Common myeloid progenitor, CD34-positive (primary cell): ENCODE data around the gene DCXR.
A peak's percentile ranks its signal among the peaks of the same experiment; 100 is the strongest.

Experiments
- CTCF ChIA-PET: fragments of 350-600 bp; sonication (Branson Sonifier 250); formaldehyde crosslinking; loops from one replicate; lab custom pipeline; 2021; ENCODE audit warnings: antibody characterized with exemption; lab: Charles Lee
- POLR2A ChIA-PET: fragments of 350-600 bp; sonication (Branson Sonifier 250); formaldehyde crosslinking; loops from one replicate; lab custom pipeline; 2021; ENCODE audit warnings: antibody characterized with exemption; lab: Charles Lee
- DNase-seq, 3 donors: peaks; one replicate each; pipeline versions ENCODE4 v3.0.0 to v3.0.0-alpha.2; 2013
- H3K27ac ChIP-seq, 2 experiments: 1 replicate in 1 of 2; 2 replicates in 1 of 2; pipeline ENCODE4 v1.7.0; 2013; ENCODE audit warnings: inconsistent platforms in 2 of 2, low read length in 2 of 2, mild to moderate bottlenecking in 2 of 2, low read depth in 1 of 2, moderate library complexity in 1 of 2; ENCODE audit not compliant: severe bottlenecking in 2 of 2, insufficient read depth in 1 of 2, poor library complexity in 1 of 2
- H3K27me3 ChIP-seq, 5 experiments: replicated peaks in 2 of 5; 1 replicate in 3 of 5; 2 replicates in 2 of 5; pipeline versions ENCODE4 v1.6.1 to v1.7.0; 2013; ENCODE audit warnings: low read length in 4 of 5, mild to moderate bottlenecking in 2 of 5, moderate library complexity in 2 of 5, inconsistent platforms in 1 of 5; ENCODE audit not compliant: insufficient read depth in 5 of 5, control insufficient read depth in 4 of 5
- H3K36me3 ChIP-seq, 4 experiments: 1 replicate in 2 of 4; 2 replicates in 2 of 4; pipeline versions ENCODE4 v1.6.1 to v1.7.0; 2013; ENCODE audit warnings: low read length in 3 of 4, control low read depth in 1 of 4, mild to moderate bottlenecking in 1 of 4; ENCODE audit not compliant: control insufficient read depth in 4 of 4, insufficient read depth in 4 of 4
- H3K4me1 ChIP-seq, 4 experiments: 1 replicate in 3 of 4; 2 replicates in 1 of 4; pipeline versions ENCODE4 v1.6.1 to v1.7.1; 2013; ENCODE audit warnings: low read length in 3 of 4, mild to moderate bottlenecking in 3 of 4, control low read depth in 1 of 4, inconsistent platforms in 1 of 4, moderate library complexity in 1 of 4; ENCODE audit not compliant: control insufficient read depth in 4 of 4, insufficient read depth in 4 of 4; ENCODE audit errors: control extremely low read depth in 1 of 4
- H3K4me3 ChIP-seq, 7 experiments: 1 replicate in 4 of 7; 2 replicates in 3 of 7; pipeline versions ENCODE4 v1.5.1 to v1.7.0; 2013; ENCODE audit warnings: mild to moderate bottlenecking in 7 of 7, low read length in 6 of 7, moderate library complexity in 6 of 7, inconsistent platforms in 2 of 7, low read depth in 2 of 7, control low read depth in 1 of 7; ENCODE audit not compliant: insufficient read depth in 4 of 7, control insufficient read depth in 1 of 7; ENCODE audit errors: extremely low read depth in 1 of 7
- H3K9me3 ChIP-seq, 5 experiments: 1 replicate in 4 of 5; 2 replicates in 1 of 5; pipeline versions ENCODE4 v1.6.1 to v1.7.1; 2013; ENCODE audit warnings: low read length in 4 of 5, mild to moderate bottlenecking in 2 of 5, inconsistent platforms in 1 of 5, low read depth in 1 of 5, moderate library complexity in 1 of 5; ENCODE audit not compliant: control insufficient read depth in 4 of 5, insufficient read depth in 2 of 5; ENCODE audit errors: control extremely low read depth in 1 of 5
- WGBS: methylation state at CpG from one replicate; pipeline ENCODE4 v1.1.5; 2013; ENCODE audit not compliant: insufficient coverage; 5-methylcytosine and 5-hydroxymethylcytosine counted together

The DCXR gene

DNA sequence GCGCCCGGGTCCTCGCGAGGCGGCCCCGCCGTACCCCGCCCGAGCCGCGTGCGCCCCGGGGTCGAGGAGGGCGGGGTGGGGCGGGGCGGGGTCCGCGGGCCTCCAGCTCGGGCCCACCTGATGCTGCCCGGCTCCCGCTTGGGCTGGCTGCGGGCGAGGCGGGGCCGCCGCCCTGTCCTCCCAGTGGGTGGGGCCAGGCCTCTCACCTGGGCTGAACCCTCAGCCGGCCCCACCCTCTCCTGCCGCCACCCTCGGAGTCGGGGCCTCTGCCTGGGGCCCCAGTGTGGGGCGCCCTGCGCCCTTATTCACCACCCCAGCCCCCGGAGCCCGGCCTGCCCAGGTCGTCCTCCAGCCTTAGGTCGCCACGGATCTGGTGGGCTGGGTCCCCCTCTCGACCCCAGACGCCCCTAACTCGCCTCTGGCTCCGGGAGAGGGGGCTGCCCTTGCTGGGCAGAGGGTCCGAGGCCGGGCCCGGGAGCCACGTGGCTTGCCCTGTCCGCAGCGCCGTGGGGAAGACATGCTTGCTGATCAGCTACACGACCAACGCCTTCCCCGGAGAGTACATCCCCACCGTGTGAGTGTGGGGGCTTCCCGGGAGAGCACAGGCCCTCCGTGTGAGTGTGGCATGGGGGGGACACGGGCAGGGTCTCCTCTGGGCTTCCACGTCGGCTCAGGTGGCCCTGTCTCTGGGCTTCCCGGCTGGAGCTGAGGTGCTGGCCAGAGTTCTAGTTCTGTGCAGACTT, 5.4 kb downstream of the DCXR start:
- 10% methylated on average over 46 of the region's 59 CpGs for WGBS
- Histone ChIP-seq H3K4me1 (peaks cover 0 to 36% (median 31%) of the 10 kb centered on the region in 4 experiments), H3K9me3 (no peaks in the 10 kb centered on the region), H3K27ac (peak overlapping the region in 1 of 2 experiments; percentile 25), H3K36me3 (peaks cover 0 to 27% (median 5%) of the 10 kb centered on the region in 4 experiments), H3K4me3 (peak overlapping the region in 6 of 7 experiments; percentile 13 to 69 (median 62)), H3K27me3 (no peaks in the 10 kb centered on the region)
- ChIA-PET POLR2A (interaction anchor here (1.3 kb wide), 1 partner anchor 105 kb away, joined by 3 read pairs; the partner anchor contains the start of gene MAFG), CTCF (interaction anchor here (0.9 kb wide), 1 partner anchor 32 kb away, joined by 3 read pairs; no protein-coding TSS in a partner anchor)
- DNase-seq = peak in 1 of 3 donors; percentile 13

GRCh38 chr17:82031303-82031884, 6.1 kb downstream of the DCXR start, which contains the start of gene RAC3:
TSS of gene RAC3 (plus strand) at chr17:82031678. CDS start at chr17:82031762, 84 bp downstream.
- Histone ChIP-seq H3K9me3 (no peaks in the 10 kb centered on the region), H3K27me3 (no peaks in the 10 kb centered on the region), H3K27ac (peak within 1 kb of the TSS in 1 of 2 experiments; percentile 25), H3K4me1 (peaks cover 0 to 35% (median 24%) of the 10 kb centered on the region in 4 experiments), H3K36me3 (peaks cover 0 to 27% (median 6%) of the 10 kb centered on the region in 4 experiments), H3K4me3 (peak within 1 kb of the TSS; percentile 45 to 79 (median 65))
- WGBS = 0% methylated on average over 35 of the region's 96 CpGs
- POLR2A ChIA-PET = interaction anchor here (1.3 kb wide), 1 partner anchor 104 kb away, joined by 3 read pairs; the partner anchor contains the start of gene MAFG
- CTCF ChIA-PET = interaction anchor here (1.1 to 2.3 kb wide), 2 partner anchors 10 to 87 kb away, joined by 3 to 7 read pairs; no protein-coding TSS in a partner anchor
- DNase-seq = peak in 2 of 3 donors; percentile 46 to 50

DNA sequence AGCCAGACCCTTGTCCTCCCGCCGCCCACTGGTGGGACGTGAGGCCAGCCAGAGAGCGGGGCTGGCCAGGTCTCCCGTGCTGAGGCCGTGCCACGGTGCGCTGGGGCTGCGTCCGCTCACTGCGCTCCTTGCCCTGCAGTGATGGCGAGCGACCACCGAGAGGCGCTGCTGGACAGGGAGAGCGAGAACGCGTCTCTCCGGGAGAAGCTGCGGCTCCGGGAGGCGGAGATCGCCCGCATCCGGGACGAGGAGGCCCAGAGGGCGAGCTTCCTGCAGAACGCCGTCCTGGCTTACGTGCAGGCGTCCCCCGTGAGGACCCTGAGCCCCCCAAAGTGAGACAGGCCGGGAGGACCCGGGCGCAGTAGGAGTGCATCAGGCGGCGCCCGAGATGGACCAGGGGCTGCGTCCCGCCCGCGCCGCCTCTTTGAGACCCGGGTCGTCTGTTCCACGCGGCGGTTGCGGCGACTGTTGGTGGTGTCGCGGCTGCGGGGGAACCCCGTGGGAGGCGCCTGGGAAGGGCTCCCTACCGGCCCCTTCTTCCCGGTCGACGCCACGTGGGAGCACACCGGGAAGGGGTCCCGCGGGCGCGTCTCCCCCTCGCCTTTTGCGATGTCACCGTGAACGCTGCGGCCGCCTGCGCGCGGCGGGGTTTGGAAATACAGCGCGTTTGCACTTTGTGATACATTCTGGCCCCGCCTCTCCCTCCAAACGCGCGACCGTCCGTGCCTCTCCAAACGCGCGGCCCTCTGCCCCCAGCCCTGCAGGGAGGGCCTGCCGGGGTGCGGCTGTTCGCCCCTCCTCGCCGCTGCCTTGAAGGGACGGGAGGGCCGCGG, 6.8 kb downstream of the DCXR start:
- Histone ChIP-seq H3K4me3 (peak overlapping the region; percentile 45 to 79 (median 65)), H3K36me3 (peaks cover 0 to 21% (median 6%) of the 10 kb centered on the region in 4 experiments), H3K27ac (no peak overlapping the region), H3K27me3 (no peaks in the 10 kb centered on the region), H3K9me3 (no peaks in the 10 kb centered on the region), H3K4me1 (peaks cover 0 to 33% (median 22%) of the 10 kb centered on the region in 4 experiments)
- DNase-seq = peak; percentile 77 to 88 (median 84)
- POLR2A ChIA-PET = interaction anchor here (1.0 to 1.4 kb wide), 2 partner anchors 35 to 77 kb away, joined by 3 to 4 read pairs; partner anchors contain the start of gene DUS1L
- CTCF ChIA-PET = interaction anchor here (0.6 to 3.2 kb wide), 16 partner anchors 8 to 208 kb away, joined by 3 to 18 read pairs (median 3); no protein-coding TSS in a partner anchor
- under 1% methylated on average over 90 of the region's 94 CpGs for WGBS

GRCh38 chr17:82029990-82030469, 7.5 kb downstream of the DCXR start:
- Histone ChIP-seq H3K36me3 (peaks cover 0 to 15% (median 6%) of the 10 kb centered on the region in 4 experiments), H3K4me1 (peaks cover 0 to 33% (median 22%) of the 10 kb centered on the region in 4 experiments), H3K9me3 (no peaks in the 10 kb centered on the region), H3K4me3 (peak overlapping the region in 3 of 7 experiments; percentile 65 to 79 (median 71)), H3K27me3 (no peaks in the 10 kb centered on the region), H3K27ac (no peak overlapping the region)
- ChIA-PET CTCF (interaction anchor here (0.6 to 3.2 kb wide), 16 partner anchors 8 to 209 kb away, joined by 3 to 18 read pairs (median 3); partner anchors contain the start of gene NOTUM), POLR2A (interaction anchor here (0.6 to 1.4 kb wide), 3 partner anchors 35 to 234 kb away, joined by 3 to 4 read pairs (median 3); partner anchors contain the start of gene DUS1L)
- no peak for DNase-seq
- WGBS = 70% methylated on average over 30 of the region's 31 CpGs

- POLR2A ChIA-PET = interaction anchor here (0.6 kb wide), 1 partner anchor 234 kb away, joined by 3 read pairs; no protein-coding TSS in a partner anchor
- 100% methylated on average over 13 of the region's 16 CpGs for WGBS
Measured at GRCh38 chr17:82029391-82029790, 8.1 kb downstream of the DCXR start.

GRCh38 chr17:82028966-82029365, 8.5 kb downstream of the DCXR start:
- CTCF ChIA-PET = interaction anchor here (1.0 to 3.2 kb wide), 9 partner anchors 9 to 207 kb away, joined by 3 to 18 read pairs (median 4); partner anchors contain the start of genes DCXR and NOTUM
- Histone ChIP-seq H3K4me1 (peaks cover 0 to 40% (median 27%) of the 10 kb centered on the region in 4 experiments), H3K4me3 (no peak overlapping the region), H3K9me3 (no peaks in the 10 kb centered on the region), H3K36me3 (peaks cover 0 to 12% (median 4%) of the 10 kb centered on the region in 4 experiments), H3K27me3 (no peaks in the 10 kb centered on the region), H3K27ac (no peak overlapping the region)
- no peak for DNase-seq
- POLR2A ChIA-PET = no interaction called here
- 99% methylated on average over 9 of the region's 9 CpGs for whole genome bisulfite sequencing

More at GRCh38 chr17:82029391-82029790, 8.1 kb downstream of the DCXR start:
- H3K9me3 ChIP-seq = no peaks in the 10 kb centered on the region
- H3K4me3 ChIP-seq = no peak overlapping the region
- no peak for DNase-seq
- H3K4me1 ChIP-seq = peaks cover 0 to 36% (median 23%) of the 10 kb centered on the region in 4 experiments
- H3K27me3 ChIP-seq = no peaks in the 10 kb centered on the region
- peaks cover 0 to 12% (median 4%) of the 10 kb centered on the region in 4 experiments for H3K36me3 ChIP-seq
- H3K27ac ChIP-seq = no peak overlapping the region
- CTCF ChIA-PET = interaction anchor here (1.0 to 3.2 kb wide), 10 partner anchors 11 to 207 kb away, joined by 3 to 18 read pairs (median 4); partner anchors contain the start of gene NOTUM
